ENCODE results near the gene SSR2. TPM values are rescaled to one million over a fixed set of nuclear protein-coding genes. Genes with fewer than 3 reads are reported as not detected.

The SSR2 gene
- total and polyA plus RNA-seq, 2 experiments from 2014 or later, result 136 to 291 TPM

GRCh38 chr1:155977690-155978324 lies 42.9 kb downstream of the SSR2 start:
- H3K36me3 Mint-ChIP-seq (ENCODE audit: low read depth), result peaks cover 10% of the 10 kb centered on the region
- H3K4me1 ChIP-seq (ENCODE audit: insufficient read depth), result peaks cover 66% of the 10 kb centered on the region
- TF ChIP-seq, protein P1, sequence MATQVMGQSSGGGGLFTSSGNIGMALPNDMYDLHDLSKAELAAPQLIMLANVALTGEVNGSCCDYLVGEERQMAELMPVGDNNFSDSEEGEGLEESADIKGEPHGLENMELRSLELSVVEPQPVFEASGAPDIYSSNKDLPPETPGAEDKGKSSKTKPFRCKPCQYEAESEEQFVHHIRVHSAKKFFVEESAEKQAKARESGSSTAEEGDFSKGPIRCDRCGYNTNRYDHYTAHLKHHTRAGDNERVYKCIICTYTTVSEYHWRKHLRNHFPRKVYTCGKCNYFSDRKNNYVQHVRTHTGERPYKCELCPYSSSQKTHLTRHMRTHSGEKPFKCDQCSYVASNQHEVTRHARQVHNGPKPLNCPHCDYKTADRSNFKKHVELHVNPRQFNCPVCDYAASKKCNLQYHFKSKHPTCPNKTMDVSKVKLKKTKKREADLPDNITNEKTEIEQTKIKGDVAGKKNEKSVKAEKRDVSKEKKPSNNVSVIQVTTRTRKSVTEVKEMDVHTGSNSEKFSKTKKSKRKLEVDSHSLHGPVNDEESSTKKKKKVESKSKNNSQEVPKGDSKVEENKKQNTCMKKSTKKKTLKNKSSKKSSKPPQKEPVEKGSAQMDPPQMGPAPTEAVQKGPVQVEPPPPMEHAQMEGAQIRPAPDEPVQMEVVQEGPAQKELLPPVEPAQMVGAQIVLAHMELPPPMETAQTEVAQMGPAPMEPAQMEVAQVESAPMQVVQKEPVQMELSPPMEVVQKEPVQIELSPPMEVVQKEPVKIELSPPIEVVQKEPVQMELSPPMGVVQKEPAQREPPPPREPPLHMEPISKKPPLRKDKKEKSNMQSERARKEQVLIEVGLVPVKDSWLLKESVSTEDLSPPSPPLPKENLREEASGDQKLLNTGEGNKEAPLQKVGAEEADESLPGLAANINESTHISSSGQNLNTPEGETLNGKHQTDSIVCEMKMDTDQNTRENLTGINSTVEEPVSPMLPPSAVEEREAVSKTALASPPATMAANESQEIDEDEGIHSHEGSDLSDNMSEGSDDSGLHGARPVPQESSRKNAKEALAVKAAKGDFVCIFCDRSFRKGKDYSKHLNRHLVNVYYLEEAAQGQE (IDR thresholded peaks at IDR 0.05; ENCODE audit: unreplicated experiment), result no peak
- H3K79me2 ChIP-seq (replicated peaks; ENCODE audit: insufficient read depth), result peaks cover 50% of the 10 kb centered on the region
- H3K4me3 ChIP-seq, result peak overlapping the region; percentile 96
- peak; percentile 11 for ATAC-seq
- H3K27ac Mint-ChIP-seq, result peak overlapping the region; percentile 95
- H3K27me3 ChIP-seq (ENCODE audit: insufficient read depth), result no peaks in the 10 kb centered on the region
- H3K27me3 Mint-ChIP-seq (ENCODE audit: insufficient read depth, low read depth, poor library complexity), result peaks cover 33% of the 10 kb centered on the region
- peaks cover 37% of the 10 kb centered on the region for H4K20me1 ChIP-seq (replicated peaks; ENCODE audit: insufficient read depth)
- peak overlapping the region; percentile 82 for H3K4me2 ChIP-seq
- H3K4me1 Mint-ChIP-seq, result peaks cover 75% of the 10 kb centered on the region
- H3K36me3 ChIP-seq (ENCODE audit: insufficient read depth), result no peaks in the 10 kb centered on the region
- H3K27ac ChIP-seq (ENCODE audit: low read depth), result peak overlapping the region; percentile 90
- peak overlapping the region; percentile 84 for H3K4me3 Mint-ChIP-seq
- DNase-seq (ENCODE audit: low spot score), result peak; percentile 56
- no peaks in the 10 kb centered on the region for H3K9me3 Mint-ChIP-seq
- peaks cover 22% of the 10 kb centered on the region for H3F3A ChIP-seq (replicated peaks; ENCODE audit: low read depth)
- no peaks in the 10 kb centered on the region for H3K9me2 ChIP-seq (ENCODE audit: insufficient read depth)
- H2AFZ ChIP-seq, result no peak overlapping the region

GRCh38 chr1:155976913-155977689 lies 43.6 kb downstream of the SSR2 start:
- H3K27ac ChIP-seq (ENCODE audit: low read depth), result peak overlapping the region; percentile 90; the same call in 1 of the 2 replicates
- no peaks in the 10 kb centered on the region for H3K9me2 ChIP-seq (ENCODE audit: insufficient read depth)
- peaks cover 13% of the 10 kb centered on the region for H3K36me3 Mint-ChIP-seq (ENCODE audit: low read depth)
- H3K27me3 Mint-ChIP-seq (ENCODE audit: insufficient read depth, low read depth, poor library complexity), result peaks cover 31% of the 10 kb centered on the region
- H3K4me1 Mint-ChIP-seq, result peaks cover 75% of the 10 kb centered on the region
- H3K4me3 ChIP-seq, result peak overlapping the region; percentile 96
- no peak overlapping the region for H2AFZ ChIP-seq
- no peaks in the 10 kb centered on the region for H3K36me3 ChIP-seq (ENCODE audit: insufficient read depth)
- H3K4me3 Mint-ChIP-seq, result peak overlapping the region; percentile 84
- H3K4me1 ChIP-seq (ENCODE audit: insufficient read depth), result peaks cover 66% of the 10 kb centered on the region
- peaks cover 57% of the 10 kb centered on the region for H3K79me2 ChIP-seq (replicated peaks; ENCODE audit: insufficient read depth)
- DNase-seq (ENCODE audit: low spot score) (no peak), ATAC-seq (peak; percentile 6)
- no peaks in the 10 kb centered on the region for H3K9me3 Mint-ChIP-seq
- peaks cover 22% of the 10 kb centered on the region for H3F3A ChIP-seq (replicated peaks; ENCODE audit: low read depth)
- peaks cover 44% of the 10 kb centered on the region for H4K20me1 ChIP-seq (replicated peaks; ENCODE audit: insufficient read depth)
- TF ChIP-seq NANOG (IDR thresholded peaks at IDR 0.05; ENCODE audit: borderline replicate concordance), result no peak
- H3K4me2 ChIP-seq, result peak overlapping the region; percentile 82
- peak overlapping the region; percentile 92 for H3K27ac Mint-ChIP-seq
- no peaks in the 10 kb centered on the region for H3K27me3 ChIP-seq (ENCODE audit: insufficient read depth)
